IPS DF 6.9 (cell line): ENCODE data around the gene TPSD1.
"Not testable (repeated sequence)": the region's sequence is repeated elsewhere in the genome, so short reads cannot be mapped to it uniquely, and the experiment has no call there.

ENCODE experiments used
- DNase-seq: peaks from one replicate; pipeline ENCODE4 v3.0.0-alpha.2; 2013; ENCODE audit warnings: low read depth, low spot score
- H3K27ac ChIP-seq: one replicate; pipeline ENCODE4 v1.5.1; 2013; ENCODE audit warnings: low read length, control low read depth
- H3K27me3 ChIP-seq: 2 replicates; pipeline ENCODE4 v1.6.1; 2013; ENCODE audit warnings: mild to moderate bottlenecking, low read length; ENCODE audit not compliant: control insufficient read depth, insufficient read depth
- H3K36me3 ChIP-seq: 2 replicates; pipeline ENCODE4 v1.6.1; 2013; ENCODE audit warnings: low read length; ENCODE audit not compliant: control insufficient read depth, insufficient read depth
- H3K4me1 ChIP-seq: 2 replicates; pipeline ENCODE4 v1.6.1; 2013; ENCODE audit warnings: low read length; ENCODE audit not compliant: control insufficient read depth, insufficient read depth
- H3K4me3 ChIP-seq: 2 replicates; pipeline ENCODE4 v1.5.1; 2013; ENCODE audit warnings: mild to moderate bottlenecking, low read length
- H3K9me3 ChIP-seq: 2 replicates; pipeline ENCODE4 v1.6.1; 2013; ENCODE audit warnings: low read length, inconsistent platforms; ENCODE audit not compliant: control insufficient read depth, insufficient read depth
- WGBS: extraction: QIAGEN DNeasy Blood & Tissue Kit; methylation state at CpG from one replicate; pipeline ENCODE4 v1.1.7; 2013; ENCODE audit warnings: mixed read lengths, missing lambda C conversion rate; ENCODE audit not compliant: insufficient read length, insufficient coverage; 5-methylcytosine and 5-hydroxymethylcytosine counted together

Gene TPSD1

DNA sequence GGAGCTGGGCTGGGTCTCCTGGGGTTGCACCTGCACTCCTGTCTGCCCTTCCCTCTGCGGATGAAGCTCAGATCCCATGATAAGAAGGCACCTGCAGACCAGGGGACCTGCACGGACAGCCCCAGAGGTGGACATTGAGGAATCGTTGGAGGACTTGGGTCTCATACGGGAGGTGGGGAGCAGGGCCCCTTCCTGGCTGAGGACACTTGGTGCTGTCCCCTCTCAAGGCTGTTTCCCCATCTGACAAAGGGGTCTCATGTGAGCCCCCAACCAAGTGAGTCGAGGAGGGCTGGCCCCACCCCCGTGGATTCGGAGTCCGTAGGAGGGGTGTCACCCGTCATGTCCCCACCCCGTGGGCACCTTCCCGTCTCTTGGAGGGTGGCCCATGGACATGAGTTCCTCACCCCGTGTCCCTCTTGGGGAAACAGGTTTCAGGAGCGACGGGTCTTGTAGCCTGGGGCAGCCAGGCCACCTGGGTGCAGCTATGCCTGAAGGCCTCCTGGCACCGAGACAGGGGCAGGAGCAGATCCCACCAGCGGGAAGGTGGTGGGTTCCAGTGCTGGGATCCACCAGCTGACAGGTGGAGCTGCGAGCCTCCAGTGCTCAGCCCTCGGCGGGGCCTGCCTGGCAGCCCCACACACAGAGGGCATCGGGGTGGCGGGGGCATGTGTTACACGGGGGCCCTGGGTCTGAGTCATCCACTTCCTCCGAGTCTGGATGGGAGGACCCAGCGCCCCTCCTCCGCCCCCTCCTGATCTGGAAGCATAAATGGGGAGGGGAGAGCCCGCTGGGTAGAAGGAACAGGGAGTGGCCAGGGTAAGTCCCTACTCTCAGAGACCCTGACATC, at the start of gene TPSD1:
Gene TPSD1 (plus strand): TSS at position 794 of the 847 bp plus-strand sequence. CDS start 212 bp downstream, outside the sequence.
- H3K27ac ChIP-seq, H3K4me1 ChIP-seq, H3K36me3 ChIP-seq, H3K4me3 ChIP-seq, H3K9me3 ChIP-seq, DNase-seq, H3K27me3 ChIP-seq: not testable (repeated sequence)
- WGBS, result no CpG with 5 or more reads among the region's 26 CpGs

- peaks cover 25% of the 10 kb centered on the region for H3K36me3 ChIP-seq
Observed at GRCh38 chr16:1206326-1206725, 49.5 kb upstream of the TPSD1 start.

DNA sequence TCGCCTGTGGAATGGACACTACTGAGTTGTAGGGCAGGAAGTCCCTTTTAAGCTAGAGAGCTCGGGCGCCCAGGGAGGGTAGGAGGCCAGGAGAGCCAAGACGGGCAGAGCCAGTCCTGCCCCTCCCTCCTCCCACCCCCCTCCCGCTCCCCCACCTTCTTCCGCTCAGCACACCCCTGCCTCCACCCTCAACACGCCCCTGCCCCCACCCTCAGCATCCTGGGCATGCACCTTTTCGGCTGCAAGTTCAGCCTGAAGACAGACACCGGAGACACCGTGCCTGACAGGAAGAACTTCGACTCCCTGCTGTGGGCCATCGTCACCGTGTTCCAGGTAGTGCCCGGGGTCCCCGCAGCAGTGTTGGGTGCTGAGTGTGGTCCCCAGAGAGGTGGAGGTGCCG, 49.1 kb upstream of the TPSD1 start:
- peaks cover 22% of the 10 kb centered on the region for H3K36me3 ChIP-seq
- no peaks in the 10 kb centered on the region for H3K9me3 ChIP-seq
- no peak overlapping the region for H3K27ac ChIP-seq
- H3K4me3 ChIP-seq, result no peak overlapping the region
- no peaks in the 10 kb centered on the region for H3K27me3 ChIP-seq
- no CpG with 5 or more reads among the region's 16 CpGs for WGBS
- DNase-seq, result no peak
- no peaks in the 10 kb centered on the region; the same call in 1 of the 2 replicates for H3K4me1 ChIP-seq

More at GRCh38 chr16:1206326-1206725, 49.5 kb upstream of the TPSD1 start:
- no peak for DNase-seq
- H3K9me3 ChIP-seq, result no peaks in the 10 kb centered on the region
- no peak overlapping the region for H3K27ac ChIP-seq
- no peaks in the 10 kb centered on the region; the same call in 1 of the 2 replicates for H3K4me1 ChIP-seq
- no CpG with 5 or more reads among the region's 9 CpGs for WGBS
- no peak overlapping the region for H3K4me3 ChIP-seq
- H3K27me3 ChIP-seq, result no peaks in the 10 kb centered on the region

- peaks cover 24% of the 10 kb centered on the region for H3K36me3 ChIP-seq
- no peaks in the 10 kb centered on the region; the same call in 1 of the 2 replicates for H3K4me1 ChIP-seq
- WGBS, result no CpG with 5 or more reads among the region's 22 CpGs
- H3K4me3 ChIP-seq, result no peak overlapping the region; the same call in 1 of the 2 replicates
- no peak for DNase-seq
- H3K27ac ChIP-seq, result no peak overlapping the region
- no peaks in the 10 kb centered on the region for H3K9me3 ChIP-seq
- H3K27me3 ChIP-seq, result no peaks in the 10 kb centered on the region
Observed at GRCh38 chr16:1208239-1208830, 47.5 kb upstream of the TPSD1 start.

GRCh38 chr16:1209081-1209480, 46.8 kb upstream of the TPSD1 start:
- Histone ChIP-seq H3K36me3 (peaks cover 24% of the 10 kb centered on the region), H3K27me3 (no peaks in the 10 kb centered on the region), H3K27ac (no peak overlapping the region), H3K4me3 (no peak overlapping the region), H3K4me1 (no peaks in the 10 kb centered on the region; the same call in 1 of the 2 replicates), H3K9me3 (no peaks in the 10 kb centered on the region)
- WGBS, result no CpG with 5 or more reads among the region's 43 CpGs
- DNase-seq, result no peak

GRCh38 chr16:1210461-1210860, 45.4 kb upstream of the TPSD1 start:
- H3K4me1 ChIP-seq, result no peaks in the 10 kb centered on the region
- no peaks in the 10 kb centered on the region for H3K9me3 ChIP-seq
- WGBS, result no CpG with 5 or more reads among the region's 23 CpGs
- no peak for DNase-seq
- no peaks in the 10 kb centered on the region for H3K27me3 ChIP-seq
- H3K4me3 ChIP-seq, result no peak overlapping the region
- peaks cover 26% of the 10 kb centered on the region for H3K36me3 ChIP-seq
- H3K27ac ChIP-seq, result no peak overlapping the region

DNA sequence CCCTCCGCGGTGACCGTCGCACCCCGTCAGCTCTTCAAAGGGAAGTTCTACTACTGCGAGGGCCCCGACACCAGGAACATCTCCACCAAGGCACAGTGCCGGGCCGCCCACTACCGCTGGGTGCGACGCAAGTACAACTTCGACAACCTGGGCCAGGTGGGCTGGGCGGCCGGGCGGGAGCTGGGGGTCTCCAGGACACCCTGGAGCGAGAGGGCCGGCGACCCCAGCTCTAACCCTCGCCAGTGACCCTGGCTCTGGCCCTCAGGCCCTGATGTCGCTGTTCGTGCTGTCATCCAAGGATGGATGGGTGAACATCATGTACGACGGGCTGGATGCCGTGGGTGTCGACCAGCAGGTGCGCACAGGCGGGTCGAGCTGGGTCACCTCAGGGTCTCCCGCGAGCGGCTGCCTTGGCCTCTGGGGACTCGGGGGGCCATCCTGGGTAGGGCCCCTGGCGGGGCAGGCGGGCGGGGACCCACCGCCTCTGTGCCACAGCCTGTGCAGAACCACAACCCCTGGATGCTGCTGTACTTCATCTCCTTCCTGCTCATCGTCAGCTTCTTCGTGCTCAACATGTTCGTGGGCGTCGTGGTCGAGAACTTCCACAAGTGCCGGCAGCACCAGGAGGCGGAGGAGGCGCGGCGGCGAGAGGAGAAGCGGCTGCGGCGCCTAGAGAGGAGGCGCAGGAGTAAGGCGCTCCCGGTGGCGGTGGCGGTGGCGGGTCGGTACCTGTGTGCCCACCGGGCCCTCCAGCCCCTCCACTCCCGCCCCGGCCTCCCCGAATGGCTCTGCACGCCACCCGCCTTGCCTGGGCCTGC, 44.2 kb upstream of the TPSD1 start:
- DNase-seq, result no peak
- no peak overlapping the region for H3K27ac ChIP-seq
- H3K4me1 ChIP-seq, result no peaks in the 10 kb centered on the region; the same call in 1 of the 2 replicates
- H3K9me3 ChIP-seq, result no peaks in the 10 kb centered on the region
- H3K4me3 ChIP-seq, result no peak overlapping the region
- no CpG with 5 or more reads among the region's 65 CpGs for WGBS
- no peaks in the 10 kb centered on the region for H3K27me3 ChIP-seq
- peaks cover 32% of the 10 kb centered on the region for H3K36me3 ChIP-seq

DNA sequence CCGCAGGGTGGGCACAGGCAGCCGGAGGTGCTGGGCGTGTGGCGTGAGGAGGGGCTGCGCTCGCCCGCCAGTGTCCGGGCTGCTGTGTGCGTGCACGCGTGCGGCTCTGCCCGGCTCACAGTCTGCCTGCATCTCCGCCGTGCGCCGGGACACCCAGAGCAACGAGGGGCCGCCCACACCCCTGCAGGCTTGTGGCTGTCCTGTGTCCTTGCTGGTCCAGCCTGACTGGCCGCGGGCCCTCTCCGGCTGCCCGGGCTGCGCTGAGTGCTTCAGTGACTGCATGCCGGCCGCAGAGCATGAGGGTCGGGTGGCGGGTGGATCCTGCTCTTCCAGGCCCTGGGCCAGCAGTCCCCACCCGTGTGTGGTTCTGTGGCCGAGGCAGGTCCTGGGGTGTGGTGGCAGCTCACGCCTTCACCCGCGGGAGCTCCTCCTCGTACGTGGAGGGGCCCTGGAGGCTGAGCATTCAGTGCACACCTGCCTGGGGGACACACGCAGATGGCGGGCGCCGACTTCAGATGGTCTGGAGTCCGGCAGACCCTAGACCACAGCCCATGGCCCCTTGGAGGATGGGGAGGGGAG, 43.2 kb upstream of the TPSD1 start:
- DNase-seq, result no peak
- no peak overlapping the region for H3K4me3 ChIP-seq
- WGBS, result no CpG with 5 or more reads among the region's 40 CpGs
- no peaks in the 10 kb centered on the region for H3K9me3 ChIP-seq
- peaks cover 34% of the 10 kb centered on the region for H3K36me3 ChIP-seq
- no peaks in the 10 kb centered on the region; the same call in 1 of the 2 replicates for H3K4me1 ChIP-seq
- H3K27me3 ChIP-seq, result no peaks in the 10 kb centered on the region
- H3K27ac ChIP-seq, result no peak overlapping the region

DNA sequence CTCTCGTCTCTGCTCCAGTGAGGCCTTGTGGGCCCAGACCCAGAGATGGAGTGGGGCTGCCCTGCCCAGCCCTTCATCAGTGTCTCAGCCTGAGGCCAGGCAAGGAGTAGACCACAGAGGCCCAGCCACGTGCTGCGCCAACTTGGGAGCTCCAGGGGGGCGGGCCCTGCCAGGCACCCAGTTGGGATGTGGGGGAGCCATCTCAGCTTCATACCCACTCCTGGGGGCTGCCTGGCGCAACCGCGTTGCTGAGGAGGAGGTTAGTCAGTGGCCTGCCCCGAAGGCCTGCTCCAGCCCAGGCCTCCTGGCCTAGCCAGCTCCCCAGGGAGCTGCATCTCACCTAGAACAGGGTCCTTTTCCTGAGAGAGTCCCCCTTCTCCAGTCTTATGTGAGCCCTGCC, 42.6 kb upstream of the TPSD1 start:
- no CpG with 5 or more reads among the region's 8 CpGs for WGBS
- Histone ChIP-seq H3K27me3 (no peaks in the 10 kb centered on the region), H3K36me3 (peaks cover 39% of the 10 kb centered on the region)

More for the DNA sequence above, 42.6 kb upstream of the TPSD1 start:
- no peak for DNase-seq
- H3K4me3 ChIP-seq, result no peak overlapping the region
- H3K9me3 ChIP-seq, result no peaks in the 10 kb centered on the region
- no peak overlapping the region for H3K27ac ChIP-seq
- H3K4me1 ChIP-seq, result no peaks in the 10 kb centered on the region; the same call in 1 of the 2 replicates
